H9 (cell line): ENCODE results near the gene C1QTNF7. TPM values are rescaled to one million over a fixed set of nuclear protein-coding genes. Genes with fewer than 3 reads are reported as not detected.

Experiments used
- DNase-seq: peaks from one replicate; pipeline ENCODE4 v3.0.0-alpha.2; 2017
- H2AFZ ChIP-seq: one replicate; pipeline ENCODE4 v1.6.1; 2013; ENCODE audit warnings: mild to moderate bottlenecking, low read length, control low read depth, moderate library complexity
- H2AK5ac ChIP-seq: 2 replicates; pipeline ENCODE4 v1.6.1; 2013; ENCODE audit warnings: low read length, control low read depth, mixed read lengths; ENCODE audit not compliant: insufficient read length
- H2BK120ac ChIP-seq: one replicate; pipeline ENCODE4 v1.6.1; 2013; ENCODE audit warnings: low read depth, mild to moderate bottlenecking, low read length, control low read depth, inconsistent platforms; ENCODE audit not compliant: poor library complexity, severe bottlenecking
- H2BK12ac ChIP-seq: 2 replicates; pipeline ENCODE4 v1.6.1; 2013; ENCODE audit warnings: low read length, control low read depth, mixed read lengths, low read depth; ENCODE audit not compliant: insufficient read length
- H2BK15ac ChIP-seq: 2 replicates; pipeline ENCODE4 v1.6.1; 2013; ENCODE audit warnings: low read depth, low read length, control low read depth
- H2BK20ac ChIP-seq: one replicate; pipeline ENCODE4 v1.6.1; 2013; ENCODE audit warnings: low read depth, mild to moderate bottlenecking, low read length, control low read depth, inconsistent platforms; ENCODE audit not compliant: poor library complexity, severe bottlenecking
- H2BK5ac ChIP-seq: 2 replicates; pipeline ENCODE4 v1.6.1; 2013; ENCODE audit warnings: low read length, control low read depth, mixed read lengths; ENCODE audit not compliant: insufficient read length
- H3K14ac ChIP-seq: 2 replicates; pipeline ENCODE4 v1.6.1; 2013; ENCODE audit warnings: low read length, control low read depth; ENCODE audit not compliant: insufficient read depth
- H3K18ac ChIP-seq: 2 replicates; pipeline ENCODE4 v1.6.1; 2013; ENCODE audit warnings: low read depth, mild to moderate bottlenecking, mixed read lengths, low read length, control low read depth; ENCODE audit not compliant: insufficient read length
- H3K23ac ChIP-seq: 2 replicates; pipeline ENCODE4 v1.6.1; 2013; ENCODE audit warnings: low read length, control low read depth, mixed read lengths, low read depth; ENCODE audit not compliant: insufficient read length
- H3K23me2 ChIP-seq: 2 replicates; pipeline ENCODE4 v1.6.1; 2013; ENCODE audit warnings: low read depth, mild to moderate bottlenecking, mixed read lengths, low read length, control low read depth; ENCODE audit not compliant: insufficient read length, poor library complexity, severe bottlenecking
- H3K27ac ChIP-seq: 2 replicates; pipeline ENCODE4 v1.5.1; 2013; ENCODE audit warnings: low read length, control low read depth, mixed read lengths, low read depth; ENCODE audit not compliant: insufficient read length
- H3K27me3 ChIP-seq: 2 replicates; pipeline ENCODE4 v1.6.1; 2013; ENCODE audit warnings: low read length, control low read depth, inconsistent platforms; ENCODE audit not compliant: insufficient read depth
- H3K4ac ChIP-seq: 2 replicates; pipeline ENCODE4 v1.6.1; 2013; ENCODE audit warnings: low read depth, mild to moderate bottlenecking, control low read depth, inconsistent platforms, low read length, moderate library complexity
- H3K4me1 ChIP-seq: 2 replicates; pipeline ENCODE4 v1.6.1; 2013; ENCODE audit warnings: low read length, control low read depth, inconsistent platforms; ENCODE audit not compliant: insufficient read depth
- H3K4me2 ChIP-seq: 2 replicates; pipeline ENCODE4 v1.6.1; 2013; ENCODE audit warnings: low read length, control low read depth, mixed read lengths; ENCODE audit not compliant: insufficient read length, insufficient read depth
- H3K56ac ChIP-seq: 2 replicates; pipeline ENCODE4 v1.6.1; 2013; ENCODE audit warnings: low read depth, mild to moderate bottlenecking, mixed read lengths, low read length, control low read depth; ENCODE audit not compliant: insufficient read length
- H3K79me1 ChIP-seq: 2 replicates; pipeline ENCODE4 v1.6.1; 2013; ENCODE audit warnings: low read depth, mild to moderate bottlenecking, moderate library complexity, low read length, control low read depth, inconsistent platforms; ENCODE audit not compliant: insufficient read depth, poor library complexity, severe bottlenecking
- H3K79me2 ChIP-seq: 2 replicates; pipeline ENCODE4 v1.6.1; 2013; ENCODE audit warnings: low read length, control low read depth, inconsistent platforms; ENCODE audit not compliant: insufficient read depth
- H3K9ac ChIP-seq: 2 replicates; pipeline ENCODE4 v1.6.1; 2013; ENCODE audit warnings: low read length, control low read depth, mixed read lengths; ENCODE audit not compliant: insufficient read length; ENCODE audit errors: extremely low read depth
- H3K9me3 ChIP-seq: one replicate; pipeline ENCODE4 v1.6.1; 2013; ENCODE audit warnings: low read depth, low read length, inconsistent platforms; ENCODE audit not compliant: control insufficient read depth
- H3T11ph ChIP-seq: one replicate; pipeline ENCODE4 v1.6.1; 2013; ENCODE audit warnings: mild to moderate bottlenecking, low read length, control low read depth, inconsistent platforms
- H4K20me1 ChIP-seq: one replicate; pipeline ENCODE4 v1.6.1; 2013; ENCODE audit not compliant: control insufficient read depth, insufficient read length, insufficient read depth
- H4K5ac ChIP-seq: 2 replicates; pipeline ENCODE4 v1.6.1; 2013; ENCODE audit warnings: low read depth, mild to moderate bottlenecking, mixed read lengths, low read length, control low read depth; ENCODE audit not compliant: insufficient read length
- H4K8ac ChIP-seq: replicated peaks from 2 replicates; pipeline ENCODE4 v1.6.1; 2013; ENCODE audit warnings: low read length, control low read depth, mixed read lengths, low read depth; ENCODE audit not compliant: insufficient read length
- H4K91ac ChIP-seq: 2 replicates; pipeline ENCODE4 v1.6.1; 2013; ENCODE audit warnings: low read depth, mild to moderate bottlenecking, moderate library complexity, mixed read lengths, low read length, control low read depth; ENCODE audit not compliant: insufficient read length
- H3K27ac Mint-ChIP-seq, 3 experiments: 2 replicates in 2 of 3; 3 replicates in 1 of 3; pipeline ENCODE4 v1.8.0; 2020 to 2021; ENCODE audit warnings: mixed read lengths in 3 of 3, mild to moderate bottlenecking in 1 of 3, moderate library complexity in 1 of 3
- H3K27me3 Mint-ChIP-seq: 2 replicates; pipeline ENCODE4 v1.8.0; 2021; ENCODE audit warnings: low read depth, mild to moderate bottlenecking, moderate library complexity, mixed read lengths
- H3K36me3 Mint-ChIP-seq, 3 experiments: 2 replicates in 2 of 3; 3 replicates in 1 of 3; pipeline ENCODE4 v1.8.0; 2020 to 2021; ENCODE audit warnings: low read depth in 3 of 3, mixed read lengths in 3 of 3; ENCODE audit not compliant: insufficient read depth in 1 of 3
- H3K4me1 Mint-ChIP-seq, 2 experiments: 2 replicates each; pipeline ENCODE4 v1.8.0; 2020; ENCODE audit warnings: mixed read lengths in 2 of 2
- H3K4me3 Mint-ChIP-seq, 2 experiments: 2 replicates in 1 of 2; 3 replicates in 1 of 2; pipeline ENCODE4 v1.8.0; 2020 to 2021; ENCODE audit warnings: mild to moderate bottlenecking in 2 of 2, mixed read lengths in 2 of 2, moderate library complexity in 1 of 2
- H3K9me3 Mint-ChIP-seq, 2 experiments: 2 replicates in 1 of 2; 3 replicates in 1 of 2; pipeline ENCODE4 v1.8.0; 2020; ENCODE audit warnings: mild to moderate bottlenecking in 2 of 2, mixed read lengths in 2 of 2, moderate library complexity in 1 of 2
- CTCF ChIP-seq: fragments of 200-600 bp; sonication (generic); conservative IDR thresholded peaks from 3 replicates; pipeline ENCODE4 v1.8.0; 2021; ENCODE audit warnings: antibody characterized with exemption, mild to moderate bottlenecking
- WGBS: extraction: QIAGEN DNeasy Blood & Tissue Kit; methylation state at CpG from one replicate; pipeline ENCODE4 v1.1.7; 2013; ENCODE audit warnings: missing lambda C conversion rate, low lambda C conversion rate, mixed read lengths; ENCODE audit not compliant: insufficient read length; ENCODE audit errors: extremely low coverage; 5-methylcytosine and 5-hydroxymethylcytosine counted together
- total RNA-seq: library from RNA; stranded (reverse); gene quantifications from 2 replicates; pipeline ENCODE4 v1.2.1, GENCODE V29; 2021

Gene C1QTNF7
- total RNA-seq, 1 experiment from 2014 or later: not detected

GRCh38 chr4:15489551-15489950 is 61.7 kb downstream of the C1QTNF7 start:
- no CpG with 5 or more reads among the region's 2 CpGs for WGBS
- H2AK5ac ChIP-seq: no peak overlapping the region
- no peak overlapping the region for H2AFZ ChIP-seq
- H3K56ac ChIP-seq: no peak overlapping the region
- no peaks in the 10 kb centered on the region for H3K9me3 ChIP-seq
- no peak overlapping the region for H3K4ac ChIP-seq
- H2BK12ac ChIP-seq: no peak overlapping the region
- H2BK120ac ChIP-seq: no peak overlapping the region
- no peak overlapping the region for H3K27ac Mint-ChIP-seq
- no peak for DNase-seq
- no peak overlapping the region for H3K4me2 ChIP-seq
- no peak overlapping the region for H3K9ac ChIP-seq
- H4K20me1 ChIP-seq: no peaks in the 10 kb centered on the region
- TF ChIP-seq CTCF: no peak
- H3K27me3 Mint-ChIP-seq: no peaks in the 10 kb centered on the region
- H3K4me3 Mint-ChIP-seq: no peak overlapping the region
- H3K27me3 ChIP-seq: no peaks in the 10 kb centered on the region
- H4K8ac ChIP-seq: no peak overlapping the region
- no peak overlapping the region for H2BK20ac ChIP-seq
- H3K79me1 ChIP-seq: no peaks in the 10 kb centered on the region
- H4K91ac ChIP-seq: no peak overlapping the region
- H3T11ph ChIP-seq: no peak overlapping the region
- no peaks in the 10 kb centered on the region for H3K23me2 ChIP-seq
- no peak overlapping the region for H3K18ac ChIP-seq
- H2BK5ac ChIP-seq: no peak overlapping the region
- no peak overlapping the region for H2BK15ac ChIP-seq
- no peak overlapping the region for H4K5ac ChIP-seq
- no peaks in the 10 kb centered on the region for H3K4me1 ChIP-seq
- no peak overlapping the region for H3K23ac ChIP-seq
- H3K4me1 Mint-ChIP-seq: peaks cover 4 to 5% of the 10 kb centered on the region in 2 experiments
- no peak overlapping the region for H3K14ac ChIP-seq
- H3K27ac ChIP-seq: no peak overlapping the region
- H3K9me3 Mint-ChIP-seq: peaks cover 6 to 15% of the 10 kb centered on the region in 2 experiments; a peak in 4 of 5 replicates
- peaks cover 21 to 38% (median 24%) of the 10 kb centered on the region in 3 experiments for H3K36me3 Mint-ChIP-seq
- H3K79me2 ChIP-seq: no peaks in the 10 kb centered on the region
